SK-N-SH (cell line): ENCODE data around the gene PTPRG.

Source experiments
- GATA2 ChIP-seq: sonication (generic); formaldehyde crosslinking; IDR thresholded peaks from 2 replicates; pipeline ENCODE4 v1.5.0; 2020; ENCODE audit warnings: mild to moderate bottlenecking, missing genetic modification reagents
- SMC3 ChIP-seq: IDR thresholded peaks from 2 replicates; pipeline ENCODE4 v1.6.1; 2012; ENCODE audit warnings: low read depth, low read length, improper control_type of control experiment
- TF ChIP-seq, protein P1 (sequence below): fragments of 200-600 bp; sonication (generic); IDR thresholded peaks from 2 replicates; pipeline ENCODE4 v1.6.1; 2017; ENCODE audit warnings: antibody characterized with exemption, mild to moderate bottlenecking, moderate library complexity
- TF ChIP-seq, protein P2 (sequence below): fragments of 150-350 bp; IDR thresholded peaks from 2 replicates; pipeline ENCODE4 v1.6.1; 2017; ENCODE audit warnings: antibody characterized with exemption, low read length, low read depth, borderline replicate concordance

- TF ChIP-seq, protein P1, sequence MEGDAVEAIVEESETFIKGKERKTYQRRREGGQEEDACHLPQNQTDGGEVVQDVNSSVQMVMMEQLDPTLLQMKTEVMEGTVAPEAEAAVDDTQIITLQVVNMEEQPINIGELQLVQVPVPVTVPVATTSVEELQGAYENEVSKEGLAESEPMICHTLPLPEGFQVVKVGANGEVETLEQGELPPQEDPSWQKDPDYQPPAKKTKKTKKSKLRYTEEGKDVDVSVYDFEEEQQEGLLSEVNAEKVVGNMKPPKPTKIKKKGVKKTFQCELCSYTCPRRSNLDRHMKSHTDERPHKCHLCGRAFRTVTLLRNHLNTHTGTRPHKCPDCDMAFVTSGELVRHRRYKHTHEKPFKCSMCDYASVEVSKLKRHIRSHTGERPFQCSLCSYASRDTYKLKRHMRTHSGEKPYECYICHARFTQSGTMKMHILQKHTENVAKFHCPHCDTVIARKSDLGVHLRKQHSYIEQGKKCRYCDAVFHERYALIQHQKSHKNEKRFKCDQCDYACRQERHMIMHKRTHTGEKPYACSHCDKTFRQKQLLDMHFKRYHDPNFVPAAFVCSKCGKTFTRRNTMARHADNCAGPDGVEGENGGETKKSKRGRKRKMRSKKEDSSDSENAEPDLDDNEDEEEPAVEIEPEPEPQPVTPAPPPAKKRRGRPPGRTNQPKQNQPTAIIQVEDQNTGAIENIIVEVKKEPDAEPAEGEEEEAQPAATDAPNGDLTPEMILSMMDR, result no peak
- TF ChIP-seq SMC3 (no peak), GATA2 (CRISPR knock-in tag) (no peak)
- TF ChIP-seq, protein P2, sequence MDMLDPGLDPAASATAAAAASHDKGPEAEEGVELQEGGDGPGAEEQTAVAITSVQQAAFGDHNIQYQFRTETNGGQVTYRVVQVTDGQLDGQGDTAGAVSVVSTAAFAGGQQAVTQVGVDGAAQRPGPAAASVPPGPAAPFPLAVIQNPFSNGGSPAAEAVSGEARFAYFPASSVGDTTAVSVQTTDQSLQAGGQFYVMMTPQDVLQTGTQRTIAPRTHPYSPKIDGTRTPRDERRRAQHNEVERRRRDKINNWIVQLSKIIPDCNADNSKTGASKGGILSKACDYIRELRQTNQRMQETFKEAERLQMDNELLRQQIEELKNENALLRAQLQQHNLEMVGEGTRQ, result no peak
These were observed 126.4 kb downstream of the PTPRG start for GRCh38 chr3:61687663-61688306.
